Dendritic cell treated with granulocyte-macrophage colony-stimulating factor and Interleukin-4, amounts not matched to agents 40 ng/mL and 50 ng/mL, for 4 days (primary cell): ENCODE data around the gene MTA3.

Source experiments
- H3K27ac Mint-ChIP-seq: one replicate; pipeline ENCODE4 v1.8.0; 2022; ENCODE audit warnings: mild to moderate bottlenecking, mixed read lengths
- H3K27me3 Mint-ChIP-seq: one replicate; pipeline ENCODE4 v1.8.0; 2022; ENCODE audit warnings: mild to moderate bottlenecking, mixed read lengths
- H3K36me3 Mint-ChIP-seq: one replicate; pipeline ENCODE4 v1.8.0; 2022; ENCODE audit warnings: low read depth, mixed read lengths
- H3K4me1 Mint-ChIP-seq: one replicate; pipeline ENCODE4 v1.8.0; 2022; ENCODE audit warnings: low read depth, mixed read lengths
- H3K4me3 Mint-ChIP-seq: one replicate; pipeline ENCODE4 v1.8.0; 2022; ENCODE audit warnings: mild to moderate bottlenecking, moderate library complexity, mixed read lengths
- H3K9me3 Mint-ChIP-seq: one replicate; pipeline ENCODE4 v1.8.0; 2022; ENCODE audit warnings: mixed read lengths
- intact Hi-C: fragments of 100-400 bp; cut with micrococcal nuclease; formaldehyde crosslinking; loops from one replicate; pipeline ENCODE4 v1.15.0; 2022

Gene MTA3

DNA sequence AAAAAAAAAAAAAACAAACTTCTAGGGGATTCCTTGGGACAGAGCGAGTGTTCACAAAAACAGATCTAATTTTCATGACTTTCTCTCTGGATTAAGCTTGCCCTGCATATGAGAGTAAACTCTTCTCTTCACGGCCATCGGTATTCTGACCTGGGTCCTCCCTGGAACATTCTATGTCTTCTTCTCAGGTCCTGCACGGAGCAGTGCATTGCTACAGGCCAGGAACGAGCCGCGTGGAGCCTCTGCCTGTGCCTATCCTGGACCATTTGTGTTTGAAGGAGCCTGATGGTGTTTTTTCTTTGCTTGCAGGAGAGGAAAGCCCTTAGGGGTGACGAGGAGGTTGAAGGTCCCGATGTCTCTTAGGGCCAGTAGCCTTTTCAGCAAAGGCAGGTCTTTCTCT, 197.3 kb downstream of the MTA3 start:
- peaks cover 16% of the 10 kb centered on the region for H3K36me3 Mint-ChIP-seq
- intact Hi-C loops: no loop called here

DNA sequence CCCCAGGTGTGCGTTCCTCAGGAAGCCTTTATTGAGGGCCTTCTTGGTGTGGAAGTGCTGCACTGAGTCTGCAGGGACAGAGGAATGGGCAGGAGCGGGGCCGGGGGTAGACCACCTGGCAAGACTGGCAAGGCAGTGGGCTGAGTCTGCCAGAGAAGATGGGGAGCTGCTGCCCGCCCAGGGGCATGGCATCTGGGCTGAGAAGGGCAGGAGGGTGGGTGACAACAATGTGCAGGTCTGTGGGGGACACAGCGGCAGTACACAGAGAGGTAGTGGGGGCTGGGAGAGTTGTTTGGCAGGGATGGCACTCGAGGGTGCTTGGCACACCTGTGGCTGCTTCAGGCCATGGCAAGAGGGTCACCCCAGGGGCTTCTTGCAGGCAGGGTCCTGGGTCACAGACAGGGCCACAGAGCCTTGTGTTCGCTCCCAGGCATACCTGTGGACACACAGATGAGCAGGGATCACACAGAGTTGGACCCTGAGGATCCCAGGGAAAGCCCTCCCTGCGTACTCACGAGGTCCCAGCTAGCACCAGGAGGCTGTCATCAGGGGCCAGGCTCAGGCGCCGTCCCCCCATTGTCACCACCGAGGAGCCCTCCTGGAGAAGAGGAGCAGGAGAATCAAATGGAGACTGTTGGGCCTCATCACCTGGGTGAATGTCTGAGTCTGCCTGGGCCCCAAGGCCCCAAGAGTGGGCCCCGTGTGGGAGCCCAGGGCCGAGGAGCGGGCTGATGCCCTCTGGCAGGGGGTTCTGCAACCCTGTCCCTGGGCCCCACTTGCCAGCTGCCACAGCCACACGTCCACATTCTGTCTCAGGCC, 198.9 kb downstream of the MTA3 start:
- intact Hi-C loops: no loop called here
- Mint-ChIP-seq H3K27me3 (peaks cover 16% of the 10 kb centered on the region), H3K4me1 (peaks cover 41% of the 10 kb centered on the region)

More for the DNA sequence above, 197.3 kb downstream of the MTA3 start:
- Mint-ChIP-seq H3K27ac (no peak overlapping the region), H3K27me3 (peaks cover 30% of the 10 kb centered on the region), H3K9me3 (no peaks in the 10 kb centered on the region), H3K4me3 (no peak overlapping the region), H3K4me1 (peaks cover 50% of the 10 kb centered on the region)

DNA sequence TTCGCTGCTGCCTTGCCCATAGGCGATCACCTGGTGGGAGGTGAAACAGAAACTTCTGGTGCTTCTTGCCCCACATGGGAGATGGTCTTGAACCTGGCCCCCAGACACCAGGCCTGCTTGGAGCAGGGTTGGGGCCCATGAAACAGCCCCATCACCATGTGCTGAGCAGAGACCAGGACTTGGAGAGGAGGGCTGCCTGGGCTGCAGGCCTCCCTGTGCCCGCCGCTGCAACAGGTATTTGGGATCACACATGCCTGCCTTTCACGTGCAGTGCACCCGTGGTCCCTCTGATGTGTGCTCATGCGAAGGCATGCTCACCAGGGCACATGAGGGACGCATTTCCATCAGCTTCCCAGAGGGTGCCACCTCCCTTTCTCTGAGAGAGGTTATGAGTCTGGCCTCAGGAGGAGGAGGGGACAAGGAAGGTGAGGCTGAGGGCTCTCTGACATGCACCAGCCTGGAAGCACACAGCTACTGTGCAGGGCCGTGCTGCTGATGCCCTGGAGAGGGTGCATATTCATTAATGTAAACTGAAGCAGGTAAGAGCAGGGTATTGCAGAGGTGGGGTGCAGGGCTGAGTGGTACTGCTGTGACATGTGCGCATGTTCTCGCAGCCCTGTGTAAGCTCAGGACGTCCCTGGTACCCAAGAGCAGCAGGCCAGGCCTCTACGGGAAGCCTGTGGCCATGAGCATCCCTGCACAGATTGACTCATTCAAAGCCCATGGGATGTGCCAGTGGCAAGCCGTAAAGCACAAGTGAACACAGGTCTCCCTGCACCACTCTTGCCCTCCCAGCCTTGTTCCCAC, 199.7 kb downstream of the MTA3 start:
- Mint-ChIP-seq H3K4me1 (peaks cover 33% of the 10 kb centered on the region), H3K27ac (no peak overlapping the region), H3K27me3 (peaks cover 13% of the 10 kb centered on the region), H3K9me3 (no peaks in the 10 kb centered on the region), H3K36me3 (peaks cover 16% of the 10 kb centered on the region), H3K4me3 (no peak overlapping the region)
- intact Hi-C loops: no loop called here

More for the DNA sequence above, 198.9 kb downstream of the MTA3 start:
- Mint-ChIP-seq H3K27ac (peak overlapping the region; percentile 2), H3K4me3 (no peak overlapping the region), H3K9me3 (no peaks in the 10 kb centered on the region), H3K36me3 (peaks cover 16% of the 10 kb centered on the region)

DNA sequence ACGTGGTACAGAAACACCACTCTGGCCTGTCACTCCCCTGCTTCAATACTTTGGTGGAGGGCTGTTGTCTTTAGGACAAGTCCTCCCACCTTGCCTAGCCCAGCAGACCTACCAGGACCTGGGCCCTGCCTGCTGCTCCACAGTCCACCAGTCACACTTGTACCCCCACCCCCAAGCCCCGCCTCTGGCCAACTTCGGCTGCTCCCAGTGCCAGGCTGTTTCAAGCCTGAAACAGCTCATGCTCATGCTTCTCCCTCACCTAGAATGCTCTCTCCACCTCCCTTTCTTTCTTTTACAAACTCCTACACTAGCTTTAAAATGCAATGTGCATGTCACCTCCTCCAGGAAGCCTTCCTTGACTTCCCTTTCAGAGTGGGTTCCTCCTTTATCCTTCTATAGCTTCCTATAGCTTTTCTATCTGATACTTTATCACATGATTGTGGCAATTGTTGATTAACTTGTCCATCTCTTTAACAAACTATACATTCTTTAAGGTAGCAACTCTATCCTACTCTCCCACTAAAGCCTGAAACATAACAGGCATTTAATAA, 200.3 kb downstream of the MTA3 start:
- Mint-ChIP-seq H3K4me1 (peaks cover 27% of the 10 kb centered on the region), H3K36me3 (peaks cover 18% of the 10 kb centered on the region), H3K9me3 (no peaks in the 10 kb centered on the region), H3K4me3 (no peak overlapping the region), H3K27ac (no peak overlapping the region), H3K27me3 (peaks cover 8% of the 10 kb centered on the region)
- intact Hi-C loops: no loop called here

DNA sequence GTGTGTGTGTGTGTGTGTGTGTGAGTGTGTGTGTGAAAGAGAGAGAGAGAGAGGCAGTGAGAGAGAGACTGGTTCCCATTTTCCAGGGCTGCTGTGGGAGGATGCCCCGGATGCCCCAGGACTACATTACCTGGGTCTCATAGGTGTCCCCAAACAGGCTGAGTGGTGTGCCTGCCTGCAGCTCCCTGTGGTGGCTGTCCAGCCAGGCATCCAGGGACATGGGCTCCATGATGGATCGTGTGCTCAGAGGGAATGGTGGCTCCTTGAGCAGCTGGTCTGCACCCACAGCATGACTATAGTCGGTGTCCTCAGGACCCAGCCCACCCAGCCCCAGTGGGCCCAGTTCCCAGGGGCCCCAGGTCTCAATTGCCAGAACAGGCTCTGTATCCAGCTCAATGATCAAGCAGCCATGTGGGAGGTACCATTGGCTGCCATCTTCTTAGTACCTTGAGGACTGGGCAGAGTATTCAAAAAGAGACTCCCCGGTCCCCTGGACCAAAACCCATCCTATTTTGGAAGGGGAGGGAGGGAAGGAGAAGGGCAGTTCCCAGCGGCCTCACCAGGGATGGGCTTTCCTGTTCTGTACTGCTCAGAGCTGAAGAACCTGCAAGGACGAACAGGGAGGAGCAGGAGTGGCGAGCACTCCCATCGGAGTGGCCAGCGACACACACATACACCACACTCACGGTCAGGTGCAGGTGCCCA, 201.3 kb downstream of the MTA3 start:
- intact Hi-C loops: loop anchor here (10.0 kb wide), 1 partner anchor 55 kb away; no protein-coding TSS in a partner anchor
- H3K27me3 Mint-ChIP-seq: peaks cover 7% of the 10 kb centered on the region

DNA sequence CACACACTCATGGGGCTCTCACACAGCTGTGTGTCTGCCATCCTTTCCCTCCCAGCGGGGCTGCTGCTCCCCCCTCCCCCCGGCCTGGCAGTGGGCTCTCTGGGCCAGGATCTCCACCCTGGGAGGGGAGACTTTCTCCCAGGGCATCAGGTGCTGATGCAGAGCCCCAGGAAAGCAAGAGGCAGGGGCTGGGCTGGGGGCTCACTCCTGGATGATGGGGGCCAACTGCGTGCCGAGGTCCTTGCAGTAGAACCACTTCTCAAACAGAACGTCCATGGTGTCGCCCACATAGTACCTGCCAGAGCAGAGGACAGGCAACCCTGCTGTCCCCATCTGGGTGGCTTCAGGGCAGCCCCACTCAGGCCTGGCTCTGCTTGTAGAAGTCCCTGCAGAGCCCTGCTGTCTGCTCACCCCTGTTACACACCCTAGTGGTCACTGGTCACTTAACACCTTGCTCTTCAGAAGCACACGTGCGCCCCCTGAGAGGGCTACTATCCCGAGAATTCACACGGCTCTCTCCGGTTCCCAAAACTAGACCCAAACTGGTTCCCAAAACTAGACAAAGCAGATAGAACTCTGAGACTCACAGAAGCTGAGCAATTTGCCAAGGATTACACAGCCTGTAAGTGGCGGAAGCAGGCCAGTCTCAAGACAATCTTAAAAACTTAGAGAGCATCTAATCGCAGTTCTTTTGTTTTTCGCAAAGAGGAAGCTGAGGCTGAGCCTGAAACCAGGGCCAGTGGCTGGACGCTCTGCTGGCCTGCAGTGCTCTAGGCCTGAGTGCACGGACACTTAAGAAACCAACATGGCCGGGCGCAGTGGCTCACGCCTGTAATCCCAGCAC, 202.1 kb downstream of the MTA3 start:
- H3K9me3 Mint-ChIP-seq: no peaks in the 10 kb centered on the region
- peaks cover 21% of the 10 kb centered on the region for H3K36me3 Mint-ChIP-seq
- H3K27ac Mint-ChIP-seq: no peak overlapping the region
- no peak overlapping the region for H3K4me3 Mint-ChIP-seq
- intact Hi-C loops: loop anchor here (10.0 kb wide), 1 partner anchor 56 kb away; no protein-coding TSS in a partner anchor
- peaks cover 24% of the 10 kb centered on the region for H3K4me1 Mint-ChIP-seq
- H3K27me3 Mint-ChIP-seq: peaks cover 7% of the 10 kb centered on the region

More for the DNA sequence above, 201.3 kb downstream of the MTA3 start:
- Mint-ChIP-seq H3K36me3 (peaks cover 21% of the 10 kb centered on the region), H3K27ac (no peak overlapping the region), H3K9me3 (no peaks in the 10 kb centered on the region), H3K4me1 (peaks cover 20% of the 10 kb centered on the region), H3K4me3 (no peak overlapping the region)

DNA sequence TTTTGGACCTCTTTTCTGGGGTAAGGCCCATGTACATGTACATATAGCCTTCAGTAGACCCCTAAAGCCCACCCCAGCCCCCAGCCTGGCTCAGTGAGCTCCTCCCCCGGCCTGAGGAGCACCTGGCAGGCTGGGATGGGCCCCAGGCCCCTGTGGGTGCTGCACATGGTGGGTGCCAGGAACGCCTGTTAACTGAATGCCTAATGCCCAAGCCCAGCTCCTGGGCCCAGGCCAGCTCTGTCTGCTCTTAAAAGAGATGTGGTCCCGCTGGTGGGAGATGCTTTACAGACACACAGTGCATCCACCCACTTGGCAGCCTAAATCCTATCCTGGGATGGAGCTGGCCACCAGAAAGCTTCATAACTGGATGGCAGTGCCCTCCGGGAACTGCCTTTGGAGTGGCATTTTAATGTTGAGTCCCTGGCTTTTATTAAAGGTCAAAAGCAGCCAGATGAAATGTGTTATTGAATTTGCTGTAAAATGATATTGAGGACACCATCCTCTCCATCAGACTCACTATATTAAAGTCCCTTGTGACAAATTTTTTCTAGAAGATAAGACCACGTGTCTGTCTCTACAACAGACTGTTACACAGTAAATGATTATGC, 203.2 kb downstream of the MTA3 start:
- H3K27ac Mint-ChIP-seq: no peak overlapping the region
- intact Hi-C loops: loop anchor here (10.0 kb wide), 1 partner anchor 57 kb away; no protein-coding TSS in a partner anchor
- peaks cover 24% of the 10 kb centered on the region for H3K4me1 Mint-ChIP-seq
- H3K36me3 Mint-ChIP-seq: peaks cover 21% of the 10 kb centered on the region
- peaks cover 4% of the 10 kb centered on the region for H3K27me3 Mint-ChIP-seq
- no peaks in the 10 kb centered on the region for H3K9me3 Mint-ChIP-seq
- H3K4me3 Mint-ChIP-seq: no peak overlapping the region

DNA sequence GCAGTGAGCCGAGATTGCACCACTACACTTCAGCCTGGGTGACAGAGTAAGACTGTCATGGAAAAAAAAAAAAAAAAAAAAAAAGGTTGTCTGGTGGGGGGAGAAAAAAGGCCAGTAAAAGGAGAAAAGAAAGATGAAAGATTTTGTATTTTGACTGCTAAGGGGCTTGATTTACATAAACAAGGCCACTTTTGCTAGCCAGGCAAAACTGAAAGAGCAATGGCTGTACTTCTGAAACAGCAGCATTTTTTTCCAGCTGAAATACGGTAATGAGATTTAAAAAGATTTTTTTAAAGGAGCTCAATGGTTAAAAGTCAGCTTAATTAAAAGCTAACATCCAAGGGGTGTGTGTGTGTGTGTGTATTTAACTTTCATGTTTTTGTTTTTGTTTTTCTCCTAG, 206.8 kb downstream of the MTA3 start:
- H3K4me3 Mint-ChIP-seq: no peak overlapping the region
- H3K27me3 Mint-ChIP-seq: no peaks in the 10 kb centered on the region
- peaks cover 19% of the 10 kb centered on the region for H3K4me1 Mint-ChIP-seq
- no peaks in the 10 kb centered on the region for H3K9me3 Mint-ChIP-seq
- H3K27ac Mint-ChIP-seq: no peak overlapping the region
- intact Hi-C loops: loop anchor here (10.0 kb wide), 1 partner anchor 60 kb away; no protein-coding TSS in a partner anchor
- H3K36me3 Mint-ChIP-seq: peaks cover 22% of the 10 kb centered on the region

DNA sequence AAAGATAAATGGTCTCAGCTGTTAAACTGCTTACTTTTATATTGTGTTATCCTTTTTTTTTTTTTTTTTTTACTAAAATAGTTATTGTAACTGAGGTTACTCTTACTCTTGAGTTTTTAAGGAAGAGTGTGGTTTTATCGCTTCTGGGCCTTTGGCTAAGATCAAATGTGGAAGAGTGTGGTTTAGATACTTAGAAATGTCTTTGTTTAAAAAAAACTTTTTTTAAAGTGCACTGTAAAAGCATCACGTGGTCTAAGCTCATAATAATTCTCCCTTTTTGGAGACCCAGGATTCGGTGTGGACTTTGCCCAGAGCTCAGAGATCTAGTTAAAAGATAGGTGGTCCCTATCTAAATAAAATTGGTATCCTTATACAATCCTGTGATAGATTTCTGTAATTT, 207.4 kb downstream of the MTA3 start:
- intact Hi-C loops: loop anchor here (10.0 kb wide), 1 partner anchor 61 kb away; no protein-coding TSS in a partner anchor
- Mint-ChIP-seq H3K27me3 (no peaks in the 10 kb centered on the region), H3K9me3 (no peaks in the 10 kb centered on the region), H3K4me1 (peaks cover 12% of the 10 kb centered on the region), H3K4me3 (no peak overlapping the region), H3K36me3 (peaks cover 29% of the 10 kb centered on the region), H3K27ac (no peak overlapping the region)

DNA sequence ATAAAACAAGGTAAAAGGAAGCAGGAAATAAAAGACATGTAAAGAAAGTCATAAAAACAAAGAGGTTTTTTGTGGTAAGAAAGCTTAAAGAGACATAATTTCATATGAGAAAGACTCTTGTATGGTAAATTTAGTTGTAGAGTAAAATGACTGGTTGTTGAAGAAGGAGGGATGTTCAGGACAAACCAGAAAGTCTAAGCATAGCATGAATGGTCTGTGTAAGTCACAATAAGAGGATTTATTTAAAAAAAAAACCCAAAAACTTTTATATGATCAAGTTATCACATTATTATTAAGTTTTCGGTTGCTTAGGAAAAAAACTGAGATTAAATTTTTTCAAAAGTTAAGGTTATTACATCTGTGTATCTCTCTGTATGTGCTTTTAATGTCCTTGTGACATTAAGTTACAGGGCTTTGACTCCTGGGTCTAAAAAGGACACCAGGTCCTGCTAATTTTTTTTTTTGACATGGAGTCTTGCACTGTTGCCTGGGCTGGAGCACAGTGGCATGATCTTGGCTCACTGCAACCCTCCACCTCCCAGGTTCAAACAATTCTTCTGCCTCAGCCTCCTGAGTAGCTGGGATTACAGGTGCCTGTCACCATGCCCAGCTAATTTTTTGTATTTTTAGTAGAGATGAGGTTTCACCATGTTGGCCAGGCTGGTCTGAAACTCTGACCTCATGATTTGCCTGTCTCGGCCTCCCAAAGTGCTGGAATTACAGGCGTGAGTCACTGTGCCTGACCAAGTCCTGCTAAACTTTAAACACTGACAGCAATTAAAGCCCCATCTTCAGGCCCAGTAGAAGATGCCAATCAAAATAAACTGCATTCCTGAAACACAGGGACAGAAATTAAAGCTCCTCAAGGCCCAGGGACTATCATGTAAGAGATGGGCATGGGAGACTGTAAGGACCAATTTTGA, 209.7 kb downstream of the MTA3 start:
- Mint-ChIP-seq H3K4me1 (peaks cover 12% of the 10 kb centered on the region), H3K9me3 (no peaks in the 10 kb centered on the region), H3K36me3 (peaks cover 51% of the 10 kb centered on the region), H3K27ac (no peak overlapping the region), H3K4me3 (no peak overlapping the region), H3K27me3 (no peaks in the 10 kb centered on the region)
- intact Hi-C loops: loop anchor here (10.0 kb wide), 1 partner anchor 63 kb away; no protein-coding TSS in a partner anchor

DNA sequence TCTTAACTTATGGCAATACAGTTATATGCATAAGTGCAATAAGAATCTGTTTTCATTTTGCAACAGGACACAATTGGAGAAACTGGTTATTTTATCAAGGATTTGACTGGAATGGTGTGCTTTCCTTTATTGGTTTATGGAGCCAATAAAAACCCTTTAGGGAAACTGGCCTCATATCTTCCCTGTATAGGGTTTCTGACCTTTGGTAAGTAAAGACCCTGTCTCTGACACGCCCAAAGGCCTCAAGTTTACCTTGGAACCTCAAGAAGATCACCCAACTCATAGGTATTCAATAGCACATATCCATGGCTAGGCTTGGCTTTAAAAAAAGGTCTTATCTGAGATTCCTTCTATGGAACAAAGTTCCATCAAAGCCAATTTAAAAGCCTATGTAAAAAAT, 212.7 kb downstream of the MTA3 start:
- H3K4me1 Mint-ChIP-seq: peaks cover 5% of the 10 kb centered on the region
- H3K27ac Mint-ChIP-seq: no peak overlapping the region
- H3K4me3 Mint-ChIP-seq: no peak overlapping the region
- no peaks in the 10 kb centered on the region for H3K27me3 Mint-ChIP-seq
- no peaks in the 10 kb centered on the region for H3K9me3 Mint-ChIP-seq
- peaks cover 55% of the 10 kb centered on the region for H3K36me3 Mint-ChIP-seq
- intact Hi-C loops: no loop called here

DNA sequence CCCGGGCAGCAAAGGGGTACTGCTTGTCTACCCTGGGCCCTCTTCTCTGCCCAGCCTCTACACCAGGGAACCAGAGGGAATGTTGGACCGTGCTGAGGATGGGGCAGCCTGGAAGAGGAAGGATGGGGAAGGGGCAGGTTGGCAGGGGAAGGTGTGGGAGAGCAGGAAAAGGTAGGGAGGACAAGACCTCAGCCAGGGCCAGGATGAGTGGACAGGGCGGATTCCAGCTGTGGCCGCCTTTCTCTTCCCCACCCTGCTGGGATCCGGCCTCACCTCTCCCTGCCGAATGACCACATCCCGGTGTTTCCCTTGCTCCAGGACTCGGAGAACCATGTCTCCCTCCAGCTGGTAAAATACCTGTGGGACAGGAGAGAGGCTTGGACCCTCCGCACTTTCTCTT, 215.1 kb downstream of the MTA3 start:
- Mint-ChIP-seq H3K27me3 (no peaks in the 10 kb centered on the region), H3K36me3 (peaks cover 61% of the 10 kb centered on the region), H3K4me3 (no peak overlapping the region), H3K27ac (no peak overlapping the region), H3K9me3 (no peaks in the 10 kb centered on the region), H3K4me1 (no peaks in the 10 kb centered on the region)
- intact Hi-C loops: no loop called here
